K562 (cell line): ENCODE data around the gene TUBB1. TPM values are rescaled to one million over a fixed set of nuclear protein-coding genes. Genes with fewer than 3 reads are reported as not detected.

ENCODE experiments used
- ATF4 ChIP-seq: fragments of 450-650 bp; formaldehyde crosslinking; IDR thresholded peaks from 2 replicates; pipeline ENCODE4 v1.4.0; 2022; ENCODE audit warnings: mild to moderate bottlenecking, moderate library complexity
- CEBPB ChIP-seq: fragments of 450-650 bp; IDR thresholded peaks from 2 replicates; pipeline ENCODE4 v1.6.1; 2016; ENCODE audit warnings: missing genetic modification characterization, missing compliant biosample characterization
- CSDE1 ChIP-seq, 2 experiments: fragments of 450-650 bp; IDR thresholded peaks; 2 replicates each; pipeline ENCODE4 v1.6.1; 2016; ENCODE audit warnings: mild to moderate bottlenecking in 1 of 2
- ETV5 ChIP-seq: sonication (generic); formaldehyde crosslinking; IDR thresholded peaks from 2 replicates; pipeline ENCODE4 v1.4.0; 2020; ENCODE audit warnings: low read depth, mild to moderate bottlenecking, missing genetic modification reagents
- GTF2E2 ChIP-seq: fragments of 200-800 bp; sonication (Bioruptor generic); IDR thresholded peaks from 2 replicates; pipeline ENCODE4 v1.6.1; 2016; ENCODE audit warnings: missing genetic modification characterization, missing compliant biosample characterization
- HMGN3 ChIP-seq: IDR thresholded peaks from 2 replicates; pipeline ENCODE4 v1.6.1; 2011; ENCODE audit warnings: borderline replicate concordance, low read depth, mild to moderate bottlenecking, mixed read lengths, low read length; ENCODE audit not compliant: insufficient read length; ENCODE audit errors: extremely low read depth
- MTA1 ChIP-seq: fragments of 450-650 bp; IDR thresholded peaks from 2 replicates; pipeline ENCODE4 v1.6.1; 2017; ENCODE audit warnings: borderline replicate concordance
- POLR2A ChIP-seq: fragments of 450-650 bp; conservative IDR thresholded peaks from 2 replicates; pipeline ENCODE4 v1.6.1; 2016
- STAT5A ChIP-seq: IDR thresholded peaks from 2 replicates; pipeline ENCODE4 v1.6.1; 2012; ENCODE audit warnings: low read length, inconsistent platforms, borderline replicate concordance
- STAT6 ChIP-seq: sonication (generic); formaldehyde crosslinking; IDR thresholded peaks from 2 replicates; pipeline ENCODE4 v1.8.1; 2023; ENCODE audit warnings: mild to moderate bottlenecking, missing genetic modification reagents
- ZNF12 ChIP-seq: sonication (generic); formaldehyde crosslinking; IDR thresholded peaks from 2 replicates; pipeline ENCODE4 v1.4.0; 2020; ENCODE audit warnings: mild to moderate bottlenecking, missing genetic modification reagents
- polyA plus RNA-seq, 8 experiments: library from polyadenylated mRNA; depleted of rRNA in 4 of 8; stranded (reverse) in 5 of 8; unstranded in 3 of 8; fragments of >200 nt; fragmentation: Nextera tagmentation in 2 of 8; fragmentation: Illumina TruSeq in 1 of 8; extraction: Ambion mirVana in 2 of 8; extraction: Trizol in 1 of 8; gene quantifications; 2 replicates each; pipeline versions ENCODE4 v1.2.1 to v1.2.3, GENCODE V29; 2011 to 2014; ENCODE audit warnings: inconsistent platforms in 1 of 8, missing spikeins in 1 of 8
- total RNA-seq, 7 experiments: library from RNA; depleted of rRNA in 6 of 7; stranded (reverse); fragments of >200 nt in 6 of 7; fragmentation: Illumina TruSeq in 2 of 7; extraction: Trizol in 2 of 7; gene quantifications; 2 replicates each; pipeline versions ENCODE4 v1.2.1 to v1.2.3, GENCODE V29; 2011 to 2021; ENCODE audit warnings: low replicate concordance in 1 of 7
- TF ChIP-seq, protein P1 (sequence below), 2 experiments: fragments of 450-650 bp; conservative IDR thresholded peaks; 2 replicates each; pipeline ENCODE4 v1.6.1; 2017; ENCODE audit warnings: mild to moderate bottlenecking in 2 of 2, moderate library complexity in 2 of 2
- TF ChIP-seq, protein P2 (sequence below): IDR thresholded peaks from 3 replicates; pipeline ENCODE4 v1.6.1; 2011; ENCODE audit warnings: borderline replicate concordance, mild to moderate bottlenecking, moderate library complexity; ENCODE audit not compliant: insufficient read length; ENCODE audit errors: extremely low read depth
- TF ChIP-seq, protein P3 (sequence below): fragments of 250-450 bp; sonication (Bioruptor Pico); IDR thresholded peaks from 2 replicates; pipeline ENCODE4 v1.4.0; 2020; ENCODE audit warnings: mild to moderate bottlenecking

Gene TUBB1
- total and polyA plus RNA-seq, 9 of the 15 experiments (the other 6 are each of a cell fraction or from before 2014, with no cell fraction given) = 1.5 to 3.9 (median 2.4) TPM

DNA sequence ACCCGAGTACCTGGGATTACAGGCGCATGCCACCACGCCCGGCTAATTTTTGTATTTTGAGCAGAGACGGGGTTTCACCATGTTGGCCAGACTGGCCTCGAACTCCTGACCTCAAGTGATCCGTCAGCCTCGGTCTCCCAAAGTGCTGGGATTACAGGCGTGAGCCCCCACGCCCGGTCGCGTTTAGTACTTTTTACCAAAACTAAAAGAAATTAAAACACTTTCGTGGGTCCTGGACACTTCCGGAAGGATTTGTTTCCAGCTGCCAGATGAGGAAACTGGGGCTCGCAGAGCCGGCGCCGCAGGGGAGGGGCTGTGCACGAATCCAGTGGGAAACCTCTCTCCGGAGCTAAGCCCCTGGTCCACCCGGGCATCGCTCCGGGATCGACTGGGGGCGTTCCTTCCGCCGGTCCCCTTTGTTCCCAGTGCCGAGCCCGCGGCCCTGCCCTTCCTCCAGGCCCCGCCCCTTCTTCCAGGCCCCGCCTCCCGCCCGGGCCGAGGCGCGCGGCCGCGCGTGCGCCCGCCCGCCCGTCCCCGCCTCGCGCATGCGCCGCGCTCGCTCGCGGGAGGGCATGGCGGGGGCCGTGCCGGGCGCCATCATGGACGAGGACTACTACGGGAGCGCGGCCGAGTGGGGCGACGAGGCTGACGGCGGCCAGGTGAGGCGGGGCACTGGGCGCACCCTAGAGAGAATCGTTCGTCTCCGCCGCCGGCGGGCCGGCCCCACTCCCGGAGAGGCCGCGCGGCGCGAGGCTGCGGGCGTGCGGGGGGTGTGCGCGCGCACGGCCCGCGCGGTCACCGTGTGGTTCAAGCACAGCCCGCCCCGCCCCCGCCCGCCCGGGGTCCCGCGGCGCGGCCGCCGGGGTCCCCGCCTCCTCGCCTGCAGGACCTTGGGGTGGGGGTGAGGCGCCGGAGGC lies 38.3 kb upstream of the TUBB1 start, which contains the start of gene NELFCD (continued):
- no peak for TF ChIP-seq MTA1
- TF ChIP-seq ATF4 (CRISPR knock-in tag) = no peak
- peak; percentile 77 for TF ChIP-seq POLR2A
- no peak for TF ChIP-seq STAT5A
- TF ChIP-seq ZNF12 (CRISPR knock-in tag) = no peak
- TF ChIP-seq CEBPB (tag) = no peak
- TF ChIP-seq ETV5 (CRISPR knock-in tag) = no peak
- peak; percentile 88 for TF ChIP-seq HMGN3
- TF ChIP-seq, protein P1, sequence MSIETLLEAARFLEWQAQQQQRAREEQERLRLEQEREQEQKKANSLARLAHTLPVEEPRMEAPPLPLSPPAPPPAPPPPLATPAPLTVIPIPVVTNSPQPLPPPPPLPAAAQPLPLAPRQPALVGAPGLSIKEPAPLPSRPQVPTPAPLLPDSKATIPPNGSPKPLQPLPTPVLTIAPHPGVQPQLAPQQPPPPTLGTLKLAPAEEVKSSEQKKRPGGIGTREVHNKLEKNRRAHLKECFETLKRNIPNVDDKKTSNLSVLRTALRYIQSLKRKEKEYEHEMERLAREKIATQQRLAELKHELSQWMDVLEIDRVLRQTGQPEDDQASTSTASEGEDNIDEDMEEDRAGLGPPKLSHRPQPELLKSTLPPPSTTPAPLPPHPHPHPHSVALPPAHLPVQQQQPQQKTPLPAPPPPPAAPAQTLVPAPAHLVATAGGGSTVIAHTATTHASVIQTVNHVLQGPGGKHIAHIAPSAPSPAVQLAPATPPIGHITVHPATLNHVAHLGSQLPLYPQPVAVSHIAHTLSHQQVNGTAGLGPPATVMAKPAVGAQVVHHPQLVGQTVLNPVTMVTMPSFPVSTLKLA (conservative IDR thresholded peaks at IDR 0.05) = 0 out of 4 replicates have a peak, but pooled peaks have one; percentile 26
- TF ChIP-seq, protein P2, sequence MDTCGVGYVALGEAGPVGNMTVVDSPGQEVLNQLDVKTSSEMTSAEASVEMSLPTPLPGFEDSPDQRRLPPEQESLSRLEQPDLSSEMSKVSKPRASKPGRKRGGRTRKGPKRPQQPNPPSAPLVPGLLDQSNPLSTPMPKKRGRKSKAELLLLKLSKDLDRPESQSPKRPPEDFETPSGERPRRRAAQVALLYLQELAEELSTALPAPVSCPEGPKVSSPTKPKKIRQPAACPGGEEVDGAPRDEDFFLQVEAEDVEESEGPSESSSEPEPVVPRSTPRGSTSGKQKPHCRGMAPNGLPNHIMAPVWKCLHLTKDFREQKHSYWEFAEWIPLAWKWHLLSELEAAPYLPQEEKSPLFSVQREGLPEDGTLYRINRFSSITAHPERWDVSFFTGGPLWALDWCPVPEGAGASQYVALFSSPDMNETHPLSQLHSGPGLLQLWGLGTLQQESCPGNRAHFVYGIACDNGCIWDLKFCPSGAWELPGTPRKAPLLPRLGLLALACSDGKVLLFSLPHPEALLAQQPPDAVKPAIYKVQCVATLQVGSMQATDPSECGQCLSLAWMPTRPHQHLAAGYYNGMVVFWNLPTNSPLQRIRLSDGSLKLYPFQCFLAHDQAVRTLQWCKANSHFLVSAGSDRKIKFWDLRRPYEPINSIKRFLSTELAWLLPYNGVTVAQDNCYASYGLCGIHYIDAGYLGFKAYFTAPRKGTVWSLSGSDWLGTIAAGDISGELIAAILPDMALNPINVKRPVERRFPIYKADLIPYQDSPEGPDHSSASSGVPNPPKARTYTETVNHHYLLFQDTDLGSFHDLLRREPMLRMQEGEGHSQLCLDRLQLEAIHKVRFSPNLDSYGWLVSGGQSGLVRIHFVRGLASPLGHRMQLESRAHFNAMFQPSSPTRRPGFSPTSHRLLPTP = no peak
- TF ChIP-seq GTF2E2 (tag) = no peak
- TF ChIP-seq, protein P3, sequence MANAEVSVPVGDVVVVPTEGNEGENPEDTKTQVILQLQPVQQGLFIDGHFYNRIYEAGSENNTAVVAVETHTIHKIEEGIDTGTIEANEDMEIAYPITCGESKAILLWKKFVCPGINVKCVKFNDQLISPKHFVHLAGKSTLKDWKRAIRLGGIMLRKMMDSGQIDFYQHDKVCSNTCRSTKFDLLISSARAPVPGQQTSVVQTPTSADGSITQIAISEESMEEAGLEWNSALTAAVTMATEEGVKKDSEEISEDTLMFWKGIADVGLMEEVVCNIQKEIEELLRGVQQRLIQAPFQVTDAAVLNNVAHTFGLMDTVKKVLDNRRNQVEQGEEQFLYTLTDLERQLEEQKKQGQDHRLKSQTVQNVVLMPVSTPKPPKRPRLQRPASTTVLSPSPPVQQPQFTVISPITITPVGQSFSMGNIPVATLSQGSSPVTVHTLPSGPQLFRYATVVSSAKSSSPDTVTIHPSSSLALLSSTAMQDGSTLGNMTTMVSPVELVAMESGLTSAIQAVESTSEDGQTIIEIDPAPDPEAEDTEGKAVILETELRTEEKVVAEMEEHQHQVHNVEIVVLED (CRISPR knock-in tag) = peak; percentile 43
- TF ChIP-seq CSDE1 (IDR thresholded peaks at IDR 0.05) = no peak
- no peak for TF ChIP-seq STAT6 (CRISPR knock-in tag)
